Spleen (tissue), 11 donors: Measurements from ENCODE around the gene ZNF534. TPM values are rescaled to one million over a fixed set of nuclear protein-coding genes. Genes with fewer than 3 reads are reported as not detected.
"Not testable (repeated sequence)": the region's sequence is repeated elsewhere in the genome, so short reads cannot be mapped to it uniquely, and the experiment has no call there.

ENCODE experiments used
- DNase-seq: peaks from one replicate; pipeline ENCODE4 v3.0.0-alpha.2; 2020
- H3K27ac ChIP-seq, 8 donors: fragments of 200-600 bp; sonication (generic) in 7 of 8; 1 replicate in 4 of 8; 2 replicates in 4 of 8; pipeline versions ENCODE4 v1.5.0 to v1.8.0; 2016 to 2021; ENCODE audit warnings: inconsistent platforms in 4 of 8, mild to moderate bottlenecking in 4 of 8, moderate library complexity in 1 of 8
- H3K27me3 ChIP-seq, 7 donors: fragments of 200-600 bp; sonication (generic) in 6 of 7; replicated peaks in 1 of 7; 1 replicate in 4 of 7; 2 replicates in 3 of 7; pipeline versions ENCODE4 v1.5.0 to v1.8.0; 2016 to 2021; ENCODE audit warnings: inconsistent platforms in 3 of 7, mild to moderate bottlenecking in 1 of 7
- H3K36me3 ChIP-seq, 6 donors: fragments of 200-600 bp; sonication (generic) in 5 of 6; 1 replicate in 4 of 6; 2 replicates in 2 of 6; pipeline versions ENCODE4 v1.5.0 to v1.8.0; 2016 to 2021; ENCODE audit warnings: inconsistent platforms in 2 of 6
- H3K4me1 ChIP-seq, 6 donors: fragments of 200-600 bp; sonication (generic) in 5 of 6; 1 replicate in 3 of 6; 2 replicates in 3 of 6; pipeline versions ENCODE4 v1.5.0 to v1.8.0; 2016 to 2021; ENCODE audit warnings: inconsistent platforms in 3 of 6
- H3K4me3 ChIP-seq, 8 donors: fragments of 200-600 bp; sonication (generic) in 7 of 8; 1 replicate in 4 of 8; 2 replicates in 4 of 8; pipeline versions ENCODE4 v1.5.0 to v1.8.0; 2016 to 2021; ENCODE audit warnings: inconsistent platforms in 4 of 8, mild to moderate bottlenecking in 4 of 8, moderate library complexity in 2 of 8
- H3K9me3 ChIP-seq, 8 donors: fragments of 200-600 bp; sonication (generic) in 7 of 8; 1 replicate in 4 of 8; 2 replicates in 4 of 8; pipeline versions ENCODE4 v1.5.0 to v1.8.0; 2016 to 2021; ENCODE audit warnings: inconsistent platforms in 4 of 8
- CTCF ChIP-seq, 11 experiments: fragments of 200-600 bp in 7 of 11; fragments of 450-650 bp in 4 of 11; sonication (generic) in 4 of 11; IDR thresholded peaks in 8 of 11; conservative IDR thresholded peaks in 3 of 11; 1 replicate in 7 of 11; 2 replicates in 4 of 11; pipeline versions ENCODE4 v1.4.0 to v1.8.0; 2016 to 2021; ENCODE audit warnings: antibody characterized with exemption in 11 of 11, inconsistent platforms in 4 of 11, mild to moderate bottlenecking in 1 of 11
- POLR2A ChIP-seq, 3 donors: fragments of 450-650 bp; IDR thresholded peaks; one replicate each; pipeline ENCODE4 v1.5.1; 2017; ENCODE audit warnings: antibody characterized with exemption in 3 of 3, mild to moderate bottlenecking in 1 of 3
- POLR2AphosphoS5 ChIP-seq, 3 donors: sonication (generic); formaldehyde crosslinking; IDR thresholded peaks; one replicate each; pipeline ENCODE4 v1.5.1; 2017; ENCODE audit warnings: antibody characterized with exemption in 3 of 3
- WGBS, 5 donors: extraction: QIAGEN DNeasy Blood & Tissue Kit in 3 of 5; methylation state at CpG; one replicate each; pipeline versions ENCODE4 v1.1.5 to v1.1.7; 2013 to 2018; 5-methylcytosine and 5-hydroxymethylcytosine counted together
- intact Hi-C: fragments of 100-400 bp; cut with DNase I; formaldehyde crosslinking; loops from one replicate; pipeline ENCODE4 v1.15.0; 2023; ENCODE audit warnings: low total_unique reads
- polyA plus RNA-seq, 3 donors: library from polyadenylated mRNA; stranded (reverse); fragments of 200-250 nt; gene quantifications; one replicate each; pipeline ENCODE4 v1.2.1, GENCODE V29; 2013
- total RNA-seq, 7 donors: library from RNA; depleted of rRNA in 3 of 7; stranded (reverse); fragments of >200 nt in 3 of 7; fragmentation: NEBNext Ultra II Directional in 4 of 7; extraction: Animal tissue kit (Norgen Biotek cat#: 25700) in 4 of 7; gene quantifications; one replicate each; pipeline versions ENCODE4 v1.1.0 to v1.2.1, GENCODE V29; 2016 to 2021
- donor health status: healthy with polysubstance abuse.
- donor health status: DM: no; HTN: no; CAD: no; lungs with moderate emphysema.
- donor health status: DM: no; HTN: no; CAD: no.
- donor health status: Bipolar disorder and iron deficiency.
- donor health status: healthy.
- donor health status: DM: no; HTN: no; CAD: no.
- donor health status: DM: yes; HTN: yes; CAD: no.

ZNF534 gene
- total and polyA plus RNA-seq, 10 donors = 0.11 TPM; not detected in 9

GRCh38 chr19:52492201-52492993 lies 63.4 kb downstream of the ZNF534 start:
- H3K36me3 ChIP-seq = peaks cover 0 to 46% (median 4%) of the 10 kb centered on the region in 6 donors
- H3K9me3 ChIP-seq = peaks cover 5 to 100% (median 100%) of the 10 kb centered on the region in 8 donors
- H3K27ac ChIP-seq = no peak overlapping the region
- DNase-seq = no peak
- intact Hi-C loops = no loop called here
- H3K27me3 ChIP-seq = peaks cover 0 to 4% (median 0%) of the 10 kb centered on the region in 7 donors
- WGBS, 5 donors = 24 to 51% (median 37%) methylated on average over 35 to 37 of the region's 37 CpGs
- H3K4me1 ChIP-seq = no peaks in the 10 kb centered on the region
- TF ChIP-seq POLR2A (IDR thresholded peaks at IDR 0.05) = no peak
- no peak overlapping the region for H3K4me3 ChIP-seq

DNA sequence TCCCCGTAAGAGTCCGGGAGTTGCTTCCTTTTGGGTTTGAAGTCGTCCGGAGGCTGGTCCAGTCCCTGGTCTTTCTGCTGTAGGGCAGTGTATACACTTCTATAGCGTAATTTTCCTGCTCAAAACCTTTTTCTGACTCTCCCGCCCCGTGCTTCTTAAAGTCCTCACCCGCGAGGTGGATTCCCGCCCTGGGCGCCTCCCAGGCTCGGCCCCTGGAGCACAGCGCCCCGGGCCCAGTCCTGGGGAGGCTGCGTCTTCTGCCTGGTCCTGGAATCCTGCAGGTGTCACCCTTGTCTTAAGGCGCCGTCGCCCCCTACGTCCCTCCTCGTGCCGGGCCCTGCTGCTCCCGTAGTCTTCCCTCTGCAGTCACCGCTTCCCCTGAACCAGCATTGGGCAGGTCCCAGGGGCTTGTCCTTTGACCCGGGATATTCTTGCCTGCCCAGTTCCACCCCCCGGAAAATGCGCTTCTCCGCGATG lies 64.1 kb downstream of the ZNF534 start:
- Histone ChIP-seq H3K4me3 (no peak overlapping the region), H3K27ac (no peak overlapping the region), H3K9me3 (peaks cover 5 to 100% (median 100%) of the 10 kb centered on the region in 8 donors), H3K4me1 (no peaks in the 10 kb centered on the region), H3K27me3 (peaks cover 0 to 4% (median 0%) of the 10 kb centered on the region in 7 donors), H3K36me3 (peaks cover 0 to 49% (median 4%) of the 10 kb centered on the region in 6 donors)
- WGBS, 5 donors = 11 to 34% (median 13%) methylated on average over 28 of the region's 28 CpGs
- no peak for DNase-seq
- intact Hi-C loops = no loop called here
- TF ChIP-seq POLR2AphosphoS5 (IDR thresholded peaks at IDR 0.05) = no peak
- no peak for TF ChIP-seq CTCF (IDR thresholded peaks at IDR 0.05 in 8 of 11, conservative IDR thresholded peaks at IDR 0.05 in 3 of 11)
- no peak for TF ChIP-seq POLR2A (IDR thresholded peaks at IDR 0.05)

DNA sequence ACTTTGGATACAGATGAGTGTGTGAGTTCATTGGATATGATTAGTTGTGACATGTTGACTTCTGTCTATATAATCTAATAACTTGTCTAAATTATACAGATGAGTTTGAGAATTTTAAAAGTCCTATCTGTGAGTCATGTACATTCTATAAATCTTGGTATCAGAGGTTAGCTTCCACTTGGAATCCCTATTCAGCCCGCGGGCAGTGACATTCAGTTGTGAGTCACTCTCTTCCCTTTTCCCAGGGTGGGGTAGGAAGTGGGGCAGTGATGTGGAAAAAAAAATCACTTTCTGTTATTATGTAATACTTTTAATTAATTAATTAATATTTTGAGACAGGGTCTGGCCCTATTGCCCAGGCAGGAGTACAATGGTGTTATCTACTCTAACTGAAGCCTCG lies 65.6 kb downstream of the ZNF534 start:
- H3K27me3 ChIP-seq = peaks cover 0 to 4% (median 0%) of the 10 kb centered on the region in 7 donors
- TF ChIP-seq CTCF (IDR thresholded peaks at IDR 0.05 in 8 of 11, conservative IDR thresholded peaks at IDR 0.05 in 3 of 11) (no peak), POLR2AphosphoS5 (IDR thresholded peaks at IDR 0.05) (no peak), POLR2A (IDR thresholded peaks at IDR 0.05) (no peak)
- intact Hi-C loops = no loop called here
- H3K27ac ChIP-seq = no peak overlapping the region
- H3K9me3 ChIP-seq = peaks cover 5 to 100% (median 100%) of the 10 kb centered on the region in 8 donors
- no peak for DNase-seq
- no peaks in the 10 kb centered on the region for H3K4me1 ChIP-seq
- H3K4me3 ChIP-seq = no peak overlapping the region
- WGBS, 5 donors = 78 to 92% (median 85%) methylated on average over 3 of the region's 3 CpGs
- peaks cover 0 to 63% (median 4%) of the 10 kb centered on the region in 6 donors for H3K36me3 ChIP-seq

DNA sequence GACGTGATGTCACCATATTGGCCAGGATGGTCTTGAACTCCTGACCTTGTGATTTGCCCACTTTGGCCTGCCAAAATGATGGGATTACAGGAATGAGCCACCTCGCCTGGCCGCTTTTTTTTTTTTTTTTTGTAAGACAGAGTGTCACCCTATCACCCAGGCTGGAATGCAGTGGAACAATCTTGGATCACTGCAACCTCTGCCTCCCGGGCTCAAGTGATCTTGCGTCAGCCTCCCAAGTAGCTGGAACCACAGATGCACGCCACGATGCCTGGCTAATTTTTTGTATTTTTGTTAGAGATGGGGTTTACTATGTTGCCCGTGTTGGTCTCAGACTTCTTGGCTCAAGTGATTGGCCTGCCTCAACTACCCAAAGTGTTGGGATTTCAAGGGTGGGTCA lies 69.6 kb downstream of the ZNF534 start:
- WGBS, 5 donors = 91 to 98% (median 93%) methylated on average over 8 of the region's 8 CpGs
- no peak for DNase-seq
- no peak overlapping the region for H3K27ac ChIP-seq
- no peaks in the 10 kb centered on the region for H3K4me1 ChIP-seq
- no peak for TF ChIP-seq CTCF (IDR thresholded peaks at IDR 0.05 in 8 of 11, conservative IDR thresholded peaks at IDR 0.05 in 3 of 11)
- TF ChIP-seq POLR2AphosphoS5 (IDR thresholded peaks at IDR 0.05) = no peak
- no peak for TF ChIP-seq POLR2A (IDR thresholded peaks at IDR 0.05)
- intact Hi-C loops = no loop called here
- peaks cover 0 to 100% (median 100%) of the 10 kb centered on the region in 8 donors for H3K9me3 ChIP-seq
- no peak overlapping the region for H3K4me3 ChIP-seq
- peaks cover 0 to 68% (median 22%) of the 10 kb centered on the region in 6 donors for H3K36me3 ChIP-seq
- H3K27me3 ChIP-seq = no peaks in the 10 kb centered on the region

- peaks cover 0 to 86% (median 34%) of the 10 kb centered on the region in 6 donors for H3K36me3 ChIP-seq
- H3K4me1 ChIP-seq, DNase-seq, H3K27me3 ChIP-seq, H3K27ac ChIP-seq, intact Hi-C loops, H3K4me3 ChIP-seq: not testable (repeated sequence)
- WGBS, 5 donors = 47 to 84% (median 71%) methylated on average over 3 of the region's 3 CpGs
- H3K9me3 ChIP-seq = peaks cover 0 to 100% (median 100%) of the 10 kb centered on the region in 8 donors
Observed at GRCh38 chr19:52500474-52500873, 71.5 kb downstream of the ZNF534 start.

DNA sequence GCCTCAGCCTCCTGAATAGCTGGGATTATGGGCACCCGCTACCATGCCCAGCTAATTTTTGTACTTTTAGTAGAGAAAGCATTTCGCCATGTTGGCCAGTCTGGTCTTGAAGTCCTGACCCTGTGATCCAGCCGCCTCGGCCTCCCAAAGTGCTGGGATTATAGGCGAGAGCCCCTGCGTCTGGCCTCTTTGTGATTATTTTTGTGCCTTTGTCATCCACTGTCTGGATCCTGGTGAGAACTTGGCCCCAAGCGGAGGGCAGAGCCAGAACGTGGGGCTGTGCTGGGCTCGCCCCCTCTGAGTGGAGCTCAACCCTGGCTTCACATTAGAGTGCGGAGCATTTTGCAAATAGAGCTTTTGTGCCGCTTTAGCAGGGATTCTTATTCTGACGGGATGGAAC lies 72.0 kb downstream of the ZNF534 start:
- WGBS, 5 donors = 82 to 92% (median 86%) methylated on average over 9 to 12 of the region's 12 CpGs
- H3K27ac ChIP-seq, H3K4me3 ChIP-seq, H3K27me3 ChIP-seq, H3K4me1 ChIP-seq, DNase-seq, intact Hi-C loops: not testable (repeated sequence)
- Histone ChIP-seq H3K9me3 (peaks cover 0 to 100% (median 100%) of the 10 kb centered on the region in 8 donors), H3K36me3 (peaks cover 0 to 86% (median 37%) of the 10 kb centered on the region in 6 donors)
